ENCODE results near the gene LRP3. TPM values are rescaled to one million over a fixed set of nuclear protein-coding genes. Genes with fewer than 3 reads are reported as not detected.
A peak's percentile ranks its signal among the peaks of the same experiment; 100 is the strongest.
"Not testable (repeated sequence)": the region's sequence is repeated elsewhere in the genome, so short reads cannot be mapped to it uniquely, and the experiment has no call there.

Gene LRP3
- polyA plus RNA-seq, 12 donors: 15.8 to 45.8 (median 20.7) TPM; not detected in 1

- no peak for DNase-seq
Observed at GRCh38 chr19:33199441-33200265, 5.5 kb downstream of the LRP3 start.

GRCh38 chr19:33201473-33201872 is 7.3 kb downstream of the LRP3 start:
- DNase-seq: no peak

- DNase-seq: no peak
Observed at GRCh38 chr19:33201886-33202545, 7.9 kb downstream of the LRP3 start.

GRCh38 chr19:33202546-33203507 is 8.7 kb downstream of the LRP3 start:
- no peak for DNase-seq

- no peak for DNase-seq
Observed at GRCh38 chr19:33203529-33203928, 9.4 kb downstream of the LRP3 start.

- no peak for DNase-seq
Observed at GRCh38 chr19:33204136-33204973, 10.2 kb downstream of the LRP3 start.

GRCh38 chr19:33205110-33205509 is 11.0 kb downstream of the LRP3 start:
- no peak for DNase-seq

- DNase-seq: no peak
Observed at GRCh38 chr19:33205531-33206260, 11.6 kb downstream of the LRP3 start.

GRCh38 chr19:33206261-33207039 is 12.3 kb downstream of the LRP3 start:
- DNase-seq: no peak

GRCh38 chr19:33207040-33207620 is 13.0 kb downstream of the LRP3 start:
- DNase-seq: no peak

GRCh38 chr19:33207903-33208302 is 13.8 kb downstream of the LRP3 start:
- no peak for DNase-seq

- no peak for DNase-seq
Observed at GRCh38 chr19:33208371-33208895, 14.3 kb downstream of the LRP3 start.

GRCh38 chr19:33208904-33209849 is 15.0 kb downstream of the LRP3 start:
- peak; percentile 55 for DNase-seq

- DNase-seq: not testable (repeated sequence)
Observed at GRCh38 chr19:33209850-33210230, 15.7 kb downstream of the LRP3 start.

GRCh38 chr19:33210266-33210940 is 16.3 kb downstream of the LRP3 start:
- DNase-seq: no peak

GRCh38 chr19:33211794-33212435 is 17.8 kb downstream of the LRP3 start:
- DNase-seq: peak; percentile 91

All from muscle of arm (tissue), 12 donors.